DND-41 (cell line): Measurements from ENCODE around the gene SDR39U1.

Source experiments
- ATAC-seq: fragments of 200-7000 bp; cut with Tn5 transposase; 3 replicates; pipeline ENCODE4 v1.9.1; 2021; ENCODE audit warnings: low read depth; ENCODE audit not compliant: insufficient read depth
- DNase-seq: peaks from one replicate; pipeline ENCODE4 v3.0.0-alpha.2; 2020
- H2AFZ ChIP-seq: 2 replicates; pipeline ENCODE4 v1.6.0; 2012; ENCODE audit warnings: low read depth, low read length
- H3K27ac ChIP-seq: 2 replicates; pipeline ENCODE4 v1.5.1; 2012; ENCODE audit warnings: low read length, inconsistent platforms
- H3K27me3 ChIP-seq: fragments of 200-600 bp; sonication (generic); 2 replicates; pipeline ENCODE4 v1.6.0; 2012; ENCODE audit warnings: low read length, mild to moderate bottlenecking, inconsistent platforms; ENCODE audit not compliant: insufficient read depth, poor library complexity
- H3K36me3 ChIP-seq: 2 replicates; pipeline ENCODE4 v1.5.1; 2012; ENCODE audit warnings: low read length, inconsistent platforms; ENCODE audit not compliant: insufficient read depth
- H3K4me1 ChIP-seq: 2 replicates; pipeline ENCODE4 v1.5.1; 2012; ENCODE audit warnings: mild to moderate bottlenecking, low read length; ENCODE audit not compliant: insufficient read depth
- H3K4me2 ChIP-seq: 2 replicates; pipeline ENCODE4 v1.6.0; 2012; ENCODE audit warnings: mild to moderate bottlenecking, moderate library complexity, low read length, inconsistent platforms; ENCODE audit not compliant: insufficient read depth
- H3K4me3 ChIP-seq, 2 experiments: fragments of 200-600 bp in 1 of 2; shearing (Covaris generic) in 1 of 2; 2 replicates each; pipeline ENCODE4 v1.5.1; 2012 to 2016; ENCODE audit warnings: inconsistent platforms in 2 of 2, low read length in 2 of 2, mild to moderate bottlenecking in 2 of 2, low read depth in 1 of 2, moderate library complexity in 1 of 2
- H3K79me2 ChIP-seq: 2 replicates; pipeline ENCODE4 v1.6.0; 2012; ENCODE audit warnings: low read length, inconsistent platforms; ENCODE audit not compliant: insufficient read depth
- H3K9ac ChIP-seq: 2 replicates; pipeline ENCODE4 v1.6.0; 2012; ENCODE audit warnings: low read depth, mild to moderate bottlenecking, inconsistent platforms, low read length, moderate library complexity
- H3K9me3 ChIP-seq: 2 replicates; pipeline ENCODE4 v1.5.1; 2012; ENCODE audit warnings: low read length, moderate library complexity, mild to moderate bottlenecking, inconsistent platforms; ENCODE audit not compliant: insufficient read depth, severe bottlenecking
- H4K20me1 ChIP-seq: 2 replicates; pipeline ENCODE4 v1.6.0; 2012; ENCODE audit warnings: low read length; ENCODE audit not compliant: insufficient read depth
- CTCF ChIP-seq: IDR thresholded peaks from 2 replicates; pipeline ENCODE4 v1.5.1; 2012; ENCODE audit warnings: borderline replicate concordance, low read length, moderate library complexity, mild to moderate bottlenecking; ENCODE audit not compliant: poor library complexity, severe bottlenecking; ENCODE audit errors: extremely low read depth
- EZH2 ChIP-seq: IDR thresholded peaks from 3 replicates; pipeline ENCODE4 v1.6.1; 2012; ENCODE audit warnings: borderline replicate concordance, low read depth, mild to moderate bottlenecking, moderate library complexity, low read length, inconsistent platforms; ENCODE audit not compliant: severe bottlenecking

SDR39U1 gene

GRCh38 chr14:24463017-24463883, 20.7 kb upstream of the SDR39U1 start:
- Histone ChIP-seq H3K36me3 (no peaks in the 10 kb centered on the region), H2AFZ (no peak overlapping the region), H3K9me3 (no peaks in the 10 kb centered on the region), H4K20me1 (no peaks in the 10 kb centered on the region), H3K27me3 (no peaks in the 10 kb centered on the region), H3K27ac (no peak overlapping the region), H3K4me1 (peaks cover 4% of the 10 kb centered on the region; the same call in 1 of the 2 replicates), H3K4me3 (no peak overlapping the region), H3K79me2 (no peaks in the 10 kb centered on the region), H3K4me2 (no peak overlapping the region), H3K9ac (no peak overlapping the region)
- TF ChIP-seq EZH2 (no peak), CTCF (no peak)
- ATAC-seq, result no peak
- DNase-seq, result no peak

GRCh38 chr14:24461336-24461735, 18.8 kb upstream of the SDR39U1 start:
- H3K9me3 ChIP-seq, result no peaks in the 10 kb centered on the region
- H3K27ac ChIP-seq, result no peak overlapping the region
- no peaks in the 10 kb centered on the region for H3K27me3 ChIP-seq
- H3K4me1 ChIP-seq, result peaks cover 4% of the 10 kb centered on the region; the same call in 1 of the 2 replicates
- H2AFZ ChIP-seq, result no peak overlapping the region
- H4K20me1 ChIP-seq, result no peaks in the 10 kb centered on the region
- no peak overlapping the region for H3K9ac ChIP-seq
- no peak overlapping the region for H3K4me2 ChIP-seq
- H3K4me3 ChIP-seq, result no peak overlapping the region
- no peaks in the 10 kb centered on the region for H3K36me3 ChIP-seq
- ATAC-seq, result no peak
- no peak for TF ChIP-seq EZH2
- no peak for TF ChIP-seq CTCF
- H3K79me2 ChIP-seq, result no peaks in the 10 kb centered on the region
- DNase-seq, result no peak

GRCh38 chr14:24459331-24459730, 16.8 kb upstream of the SDR39U1 start:
- Histone ChIP-seq H4K20me1 (no peaks in the 10 kb centered on the region), H3K4me3 (no peak overlapping the region), H3K36me3 (no peaks in the 10 kb centered on the region), H2AFZ (no peak overlapping the region), H3K4me2 (no peak overlapping the region), H3K27ac (no peak overlapping the region), H3K4me1 (no peaks in the 10 kb centered on the region), H3K27me3 (no peaks in the 10 kb centered on the region), H3K9ac (no peak overlapping the region), H3K9me3 (peaks cover 2% of the 10 kb centered on the region), H3K79me2 (no peaks in the 10 kb centered on the region)
- no peak for DNase-seq
- TF ChIP-seq CTCF (no peak), EZH2 (no peak)
- ATAC-seq, result no peak

GRCh38 chr14:24458736-24459135, 16.2 kb upstream of the SDR39U1 start:
- H3K27ac ChIP-seq, result no peak overlapping the region
- H3K9me3 ChIP-seq, result peaks cover 2% of the 10 kb centered on the region
- TF ChIP-seq EZH2 (no peak), CTCF (no peak)
- no peak overlapping the region for H3K9ac ChIP-seq
- H3K4me1 ChIP-seq, result no peaks in the 10 kb centered on the region
- H3K79me2 ChIP-seq, result no peaks in the 10 kb centered on the region
- no peak overlapping the region for H3K4me3 ChIP-seq
- DNase-seq, result no peak
- H3K4me2 ChIP-seq, result no peak overlapping the region
- ATAC-seq, result no peak
- H3K27me3 ChIP-seq, result no peaks in the 10 kb centered on the region
- H2AFZ ChIP-seq, result no peak overlapping the region
- H4K20me1 ChIP-seq, result no peaks in the 10 kb centered on the region
- no peaks in the 10 kb centered on the region for H3K36me3 ChIP-seq
